ENCODE measurements around the gene ECHS1.
"Not testable (repeated sequence)": the region's sequence is repeated elsewhere in the genome, so short reads cannot be mapped to it uniquely, and the experiment has no call there.

Gene ECHS1

DNA sequence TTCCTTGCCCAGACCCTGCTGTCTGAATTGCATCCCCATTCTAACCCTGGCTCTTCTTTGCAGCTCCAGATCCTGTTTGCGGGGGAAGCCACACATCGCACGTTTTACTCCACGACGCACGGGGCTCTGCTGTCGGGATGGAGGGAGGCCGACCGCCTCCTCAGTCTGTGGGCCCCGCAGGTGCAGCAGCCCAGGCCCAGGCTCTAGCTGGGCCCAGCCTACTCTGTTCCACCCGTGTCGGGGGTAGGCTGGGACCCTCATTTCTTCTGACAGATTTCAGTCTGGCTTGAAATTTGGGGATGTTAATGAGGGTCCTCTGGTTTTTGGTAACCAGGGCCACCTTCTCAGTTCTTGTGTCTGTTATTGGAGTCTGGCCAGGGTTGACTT is 18.1 kb upstream of the ECHS1 start:
- DNase-seq (ENCODE audit: low read depth), result no peak
- H3K4me3 ChIP-seq (ENCODE audit: low read depth, low read length), result peak overlapping the region; percentile 82
- TF ChIP-seq CTCF (IDR thresholded peaks at IDR 0.05; ENCODE audit: insufficient read depth, low read depth, low read length, missing control alignments), result no peak

GRCh38 chr10:133390597-133391248 is 17.6 kb upstream of the ECHS1 start:
- peak overlapping the region; percentile 82 for H3K4me3 ChIP-seq (ENCODE audit: low read depth, low read length)
- no peak for TF ChIP-seq CTCF (IDR thresholded peaks at IDR 0.05; ENCODE audit: insufficient read depth, low read depth, low read length, missing control alignments)
- peak; percentile 54 for DNase-seq (ENCODE audit: low read depth)

DNA sequence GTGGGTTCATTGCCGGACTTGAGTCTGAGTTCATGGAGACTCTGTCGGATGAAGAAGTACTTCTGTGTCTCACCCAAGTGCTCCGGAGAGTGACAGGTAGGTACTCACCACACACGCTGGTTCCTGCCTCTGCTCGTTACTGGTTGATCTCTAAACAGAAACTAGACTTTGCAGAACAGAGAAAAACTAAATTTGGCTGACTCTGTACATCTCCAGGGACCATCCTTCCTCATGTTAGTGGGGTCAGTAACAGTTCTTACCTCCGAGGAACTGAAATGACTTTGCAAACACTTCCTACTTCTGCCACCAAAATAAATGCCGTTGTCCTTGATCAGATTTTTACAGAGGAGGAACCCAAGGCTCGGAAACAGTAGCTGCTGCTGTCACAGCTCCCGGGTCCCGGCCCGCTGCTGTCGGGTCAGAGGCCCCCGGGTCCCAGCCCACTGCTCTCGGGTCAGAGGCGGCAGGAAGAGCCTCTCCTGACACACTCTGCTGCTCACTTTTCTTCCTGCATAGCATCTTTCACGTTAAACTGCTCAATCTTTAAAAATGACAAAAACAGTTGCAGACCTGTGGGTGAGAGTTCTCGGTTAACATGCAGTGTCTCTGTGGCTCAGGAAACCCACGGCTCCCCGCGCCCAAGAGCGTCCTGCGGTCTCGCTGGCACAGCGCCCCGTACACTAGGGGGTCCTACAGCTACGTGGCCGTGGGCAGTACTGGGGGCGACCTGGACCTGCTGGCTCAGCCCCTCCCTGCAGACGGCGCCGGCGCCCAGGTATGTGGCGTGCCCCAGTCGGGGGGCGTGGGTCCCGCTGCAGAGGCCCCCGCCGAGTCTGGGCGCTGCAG is 16.0 kb upstream of the ECHS1 start:
- TF ChIP-seq CTCF (IDR thresholded peaks at IDR 0.05; ENCODE audit: insufficient read depth, low read depth, low read length, missing control alignments), result no peak
- DNase-seq (ENCODE audit: low read depth), result peak; percentile 98
- peak overlapping the region; percentile 82 for H3K4me3 ChIP-seq (ENCODE audit: low read depth, low read length)

DNA sequence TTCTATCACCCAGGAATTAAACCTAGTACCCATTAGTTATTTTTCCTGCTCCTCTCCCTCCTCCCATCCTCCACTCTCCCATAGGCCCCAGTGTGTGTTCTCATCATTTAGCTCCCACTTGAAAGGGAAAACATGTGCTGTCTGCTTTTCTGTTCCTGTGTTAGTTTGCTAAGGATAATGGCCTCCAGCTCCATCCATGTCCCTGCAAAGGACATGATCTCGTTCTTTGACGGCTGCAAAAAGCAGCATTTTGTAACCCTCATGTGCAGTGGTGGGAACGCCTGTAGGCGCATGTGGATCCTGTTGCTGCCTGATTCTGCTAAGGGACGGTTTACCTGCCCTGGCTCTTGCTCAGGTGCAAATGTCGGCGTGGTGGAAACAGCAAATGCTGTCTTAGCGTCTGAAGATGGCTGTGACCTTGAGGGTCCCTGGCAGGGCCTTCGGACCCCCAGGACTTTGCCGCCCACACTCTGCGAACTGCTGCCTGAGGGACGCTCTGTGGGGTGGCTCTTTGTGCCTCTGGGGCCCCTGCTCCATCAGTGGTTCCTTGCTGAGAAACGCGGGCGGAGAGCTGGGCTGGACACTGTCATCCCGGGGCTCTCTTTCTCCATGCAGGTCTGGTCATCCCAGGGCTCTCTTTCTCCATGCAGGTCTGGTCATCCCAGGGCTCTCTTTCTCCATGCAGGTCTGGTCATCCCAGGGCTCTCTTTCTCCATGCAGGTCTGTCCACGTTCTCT is 15.2 kb upstream of the ECHS1 start:
- DNase-seq (ENCODE audit: low read depth), result peak; percentile 79
- H3K4me3 ChIP-seq (ENCODE audit: low read depth, low read length), result peak overlapping the region; percentile 82
- TF ChIP-seq CTCF (IDR thresholded peaks at IDR 0.05; ENCODE audit: insufficient read depth, low read depth, low read length, missing control alignments), result no peak

DNA sequence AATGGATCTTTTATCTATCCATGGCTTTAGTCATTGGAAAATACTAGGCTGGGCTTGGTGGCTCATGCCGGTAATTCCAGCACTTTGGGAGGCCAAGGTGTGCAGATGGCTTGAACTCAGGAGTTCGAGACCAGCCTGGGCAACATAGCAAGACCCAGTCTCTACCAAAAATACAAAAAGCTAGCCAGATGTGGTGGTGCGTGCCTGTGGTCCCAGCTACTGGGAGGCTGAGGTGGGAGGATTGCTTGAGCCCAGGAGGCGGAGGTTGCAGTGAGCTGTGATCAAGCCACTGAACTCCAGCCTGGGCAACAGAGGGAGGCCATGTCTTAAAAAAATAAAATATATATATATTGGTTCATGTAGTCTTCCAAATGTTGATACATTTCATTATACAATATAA is 13.8 kb upstream of the ECHS1 start:
- DNase-seq (ENCODE audit: low read depth); H3K4me3 ChIP-seq (ENCODE audit: low read depth, low read length): not testable (repeated sequence)

GRCh38 chr10:133385214-133385613 is 12.1 kb upstream of the ECHS1 start:
- TF ChIP-seq CTCF (IDR thresholded peaks at IDR 0.05; ENCODE audit: insufficient read depth, low read depth, low read length, missing control alignments), result no peak
- DNase-seq (ENCODE audit: low read depth), result no peak
- no peak overlapping the region for H3K4me3 ChIP-seq (ENCODE audit: low read depth, low read length)

GRCh38 chr10:133384071-133384470 is 10.9 kb upstream of the ECHS1 start:
- no peak for TF ChIP-seq CTCF (IDR thresholded peaks at IDR 0.05; ENCODE audit: insufficient read depth, low read depth, low read length, missing control alignments)
- no peak for DNase-seq (ENCODE audit: low read depth)
- H3K4me3 ChIP-seq (ENCODE audit: low read depth, low read length), result no peak overlapping the region

Measured in GM12865 (cell line).